ENCODE data around the gene TFDP2. TPM values are rescaled to one million over a fixed set of nuclear protein-coding genes. Genes with fewer than 3 reads are reported as not detected.

Gene TFDP2
- total and polyA plus RNA-seq, 9 of the 15 experiments (the other 6 are each of a cell fraction or from before 2014, with no cell fraction given) = 95.6 to 179 (median 126) TPM

DNA sequence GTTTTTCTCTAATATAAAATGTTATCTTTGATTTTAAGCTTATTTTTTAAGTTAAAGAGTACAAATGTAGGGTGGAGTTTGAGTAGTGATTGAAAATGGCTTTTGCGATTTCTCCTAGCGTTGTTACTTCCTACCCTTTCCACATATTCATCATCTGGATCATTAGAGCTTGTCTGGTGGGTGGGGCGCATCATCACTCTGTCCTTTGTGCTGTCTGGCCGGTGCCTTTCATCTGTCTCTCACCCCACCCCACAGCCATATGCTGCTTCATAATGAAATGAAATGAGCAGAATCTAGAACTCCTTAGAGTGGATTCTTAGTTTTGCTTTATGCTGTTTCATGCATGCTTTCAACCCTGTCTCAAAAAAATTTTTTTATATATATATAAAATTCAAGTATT is 228.6 kb downstream of the TFDP2 start:
- no peak for FAIRE-seq
- no peak overlapping the region for H3K9ac ChIP-seq (ENCODE audit: insufficient read depth in 1 of 2, low read depth in 2 of 2, low read length in 2 of 2)
- H3K4me2 ChIP-seq (ENCODE audit: insufficient read depth, low read length) = no peak overlapping the region
- no peaks in the 10 kb centered on the region for H3K4me1 ChIP-seq (replicated peaks in 1 of 2; ENCODE audit: control insufficient read depth in 2 of 2, insufficient read depth in 2 of 2, low read length in 2 of 2)
- TF ChIP-seq ATF7 (IDR thresholded peaks at IDR 0.05) (no peak), TARDBP (IDR thresholded peaks at IDR 0.05) (no peak), RBM25 (IDR thresholded peaks at IDR 0.05; ENCODE audit: low read depth, low read length, severe bottlenecking) (no peak), ZNF347 (CRISPR knock-in tag; IDR thresholded peaks at IDR 0.05; ENCODE audit: low read depth) (no peak), HBP1 (CRISPR knock-in tag; IDR thresholded peaks at IDR 0.05) (no peak), MYC (IDR thresholded peaks at IDR 0.05; ENCODE audit: low read depth, low read length) (no peak), MYC (CRISPR knock-in tag; IDR thresholded peaks at IDR 0.05; ENCODE audit: borderline replicate concordance, low read depth) (no peak), GTF2F1 (IDR thresholded peaks at IDR 0.05; ENCODE audit: low read depth, low read length) (no peak), RBM17 (IDR thresholded peaks at IDR 0.05; ENCODE audit: borderline replicate concordance, low read depth, low read length) (no peak), PTBP1 (IDR thresholded peaks at IDR 0.05; ENCODE audit: low read depth, low read length) (no peak), SMAD1 (IDR thresholded peaks at IDR 0.05; ENCODE audit: low read depth, low read length, partially characterized antibody) (no peak), ETV6 (IDR thresholded peaks at IDR 0.05; ENCODE audit: borderline replicate concordance in 1 of 2, low read depth in 2 of 2, low read length in 1 of 2) (no peak), ETV6 (CRISPR knock-in tag; IDR thresholded peaks at IDR 0.05; ENCODE audit: borderline replicate concordance) (no peak), NUFIP1 (IDR thresholded peaks at IDR 0.05; ENCODE audit: partially characterized antibody) (no peak), PCBP1 (IDR thresholded peaks at IDR 0.05; ENCODE audit: low read depth, low read length, poor library complexity, severe bottlenecking) (no peak), ZNF124 (CRISPR knock-in tag; IDR thresholded peaks at IDR 0.05) (no peak), SLC30A9 (CRISPR knock-in tag; IDR thresholded peaks at IDR 0.05) (no peak)
- ATAC-seq = no peak
- H3K9me1 ChIP-seq (ENCODE audit: control insufficient read depth, insufficient read depth, low read length) = no peaks in the 10 kb centered on the region
- no peaks in the 10 kb centered on the region for H3K9me3 ChIP-seq (replicated peaks; ENCODE audit: control insufficient read depth, insufficient read depth, low read depth, low read length)
- no peaks in the 10 kb centered on the region for H3K27me3 ChIP-seq (ENCODE audit: control insufficient read depth in 2 of 2, insufficient read depth in 2 of 2, low read length in 2 of 2)
- no peak for DNase-seq (ENCODE audit: extremely low read depth in 1 of 4, low spot score in 3 of 4)
- WGBS (ENCODE audit: insufficient coverage, low coverage, missing lambda C conversion rate) = 85% methylated on average over 4 of the region's 4 CpGs
- ChIA-PET CTCF (ENCODE audit: low intra/inter-chr PET ratio) (no interaction called here), POLR2A (no interaction called here)
- peaks cover 77% of the 10 kb centered on the region for H3K36me3 ChIP-seq (ENCODE audit: control insufficient read depth, insufficient read depth, low read length)
- intact Hi-C loops (cut with micrococcal nuclease) = no loop called here
- no peak overlapping the region for H3K27ac ChIP-seq (ENCODE audit: extremely low read depth, low read depth, low read length)
- no TSS peak for BruUV-seq (replicated peaks)
- no peak overlapping the region for H3K4me3 ChIP-seq
- in situ Hi-C loops (cut with MboI) = no loop called here
- H4K20me1 ChIP-seq (replicated peaks; ENCODE audit: control insufficient read depth, insufficient read depth, low read length) = no peaks in the 10 kb centered on the region
- no peaks in the 10 kb centered on the region for H3K79me2 ChIP-seq (ENCODE audit: control insufficient read depth, insufficient read depth, low read length)
- H2AFZ ChIP-seq (ENCODE audit: low read depth, low read length) = no peak overlapping the region

Measured in K562 (cell line).